Iris pigment epithelial cell (primary cell): ENCODE data around the gene RNFT1.
"Not testable (repeated sequence)": the region's sequence is repeated elsewhere in the genome, so short reads cannot be mapped to it uniquely, and the experiment has no call there.

Source experiments
- DNase-seq: peaks from one replicate; pipeline ENCODE4 v3.0.0-alpha.2; 2011; ENCODE audit warnings: low read depth

RNFT1 gene

DNA sequence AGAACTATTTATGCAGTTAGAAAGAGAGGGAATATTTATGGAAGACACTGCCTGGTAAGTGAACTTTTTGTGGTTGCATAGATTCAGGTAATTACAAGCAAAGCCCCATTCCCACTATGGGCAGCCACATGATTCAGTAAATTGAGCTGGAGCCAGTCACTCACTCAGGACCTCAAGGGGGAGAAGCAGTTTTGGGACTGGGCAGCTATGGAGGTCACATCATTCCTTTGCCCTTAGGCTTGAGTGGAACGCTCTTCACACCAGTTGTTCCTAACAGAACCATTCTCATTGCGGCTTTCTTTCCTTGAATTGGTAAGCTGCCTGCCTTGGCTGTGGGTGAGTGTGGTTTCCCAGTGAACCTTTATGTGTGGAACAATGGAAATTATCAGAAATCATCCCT lies 34.4 kb downstream of the RNFT1 start:
- not testable (repeated sequence) for DNase-seq

DNA sequence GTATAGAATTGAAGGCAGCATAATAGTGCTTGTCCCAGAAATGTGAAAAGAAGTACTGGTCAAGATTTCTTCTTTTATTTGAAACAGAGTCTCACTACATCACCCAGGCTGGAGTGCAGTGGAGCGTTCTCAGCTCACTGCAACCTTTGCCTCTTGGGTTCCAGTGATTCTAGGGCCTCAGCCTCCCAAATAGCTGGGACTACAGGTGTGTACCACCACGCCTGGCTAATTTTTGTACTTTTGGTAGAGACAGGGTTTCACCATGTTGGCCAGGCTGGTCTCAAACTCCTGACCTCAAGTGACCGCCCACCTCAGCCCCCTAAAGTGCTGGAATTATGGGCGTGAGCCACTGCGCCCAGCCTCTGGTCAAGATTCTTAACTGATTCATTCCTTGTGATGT lies 43.9 kb downstream of the RNFT1 start:
- DNase-seq: not testable (repeated sequence)

DNA sequence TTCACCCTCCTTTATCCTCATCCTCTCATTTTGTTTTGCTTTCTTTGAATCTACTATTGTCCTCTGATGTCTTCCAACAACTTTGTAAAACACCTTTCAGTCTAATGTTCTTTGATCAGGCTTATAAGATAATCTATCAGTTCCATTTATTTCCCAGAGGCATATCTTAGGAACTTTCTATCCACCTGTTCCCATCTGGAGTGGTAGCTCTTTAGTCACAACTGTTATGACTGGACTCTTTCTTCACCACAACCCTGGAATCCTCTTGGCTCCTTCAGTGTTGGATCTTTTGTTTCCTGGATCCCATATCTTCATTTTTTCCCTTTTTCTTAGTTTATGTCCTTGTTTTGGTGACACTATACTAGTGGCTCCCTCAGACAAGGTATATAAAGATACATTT lies 48.1 kb downstream of the RNFT1 start:
- DNase-seq: no peak

DNA sequence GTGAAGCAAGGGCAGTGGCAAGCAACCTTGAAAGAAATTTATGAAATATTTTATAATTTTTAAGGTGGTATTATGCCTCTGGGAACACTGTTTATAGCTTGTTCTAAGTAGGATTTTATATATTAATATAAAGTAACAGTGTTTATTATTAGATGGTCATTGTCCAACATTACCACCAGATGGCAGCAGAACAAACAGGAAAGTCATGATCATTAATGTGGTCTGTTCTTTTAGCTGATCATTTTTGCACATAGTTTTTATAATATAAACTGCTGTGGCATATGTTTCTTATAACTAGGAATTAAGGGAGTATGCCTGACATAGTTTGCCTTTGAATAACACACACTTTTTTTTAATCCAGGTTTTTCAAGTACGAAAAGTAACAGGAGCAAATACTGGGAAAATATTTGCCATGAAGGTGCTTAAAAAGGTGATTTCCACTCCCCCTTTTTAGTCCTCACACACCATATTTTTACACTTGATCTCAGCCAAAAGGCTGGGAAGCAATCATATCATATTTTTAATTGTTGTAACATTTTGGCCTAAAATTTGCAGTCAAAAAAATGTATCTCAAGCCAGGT lies 50.2 kb downstream of the RNFT1 start:
- peak; percentile 30 for DNase-seq

DNA sequence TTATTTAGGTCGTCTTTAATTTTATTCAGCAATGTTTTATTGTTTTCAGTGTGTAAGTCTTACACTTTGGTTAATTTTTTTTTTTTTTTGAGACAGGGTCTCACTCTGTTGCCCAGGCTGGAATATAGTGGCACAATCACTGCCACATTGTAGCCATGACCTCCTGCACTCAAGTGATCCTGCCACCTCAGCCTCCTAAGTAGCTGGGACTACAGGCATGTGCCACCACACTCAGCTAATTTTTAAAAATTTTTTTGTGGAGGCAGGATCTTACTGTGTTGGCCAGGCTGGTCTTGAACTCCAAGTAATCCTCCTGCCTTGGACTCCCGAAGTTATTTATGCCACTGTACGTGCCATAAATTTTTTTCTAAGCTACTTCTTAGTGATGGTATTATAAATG lies 57.1 kb downstream of the RNFT1 start:
- DNase-seq: no peak

DNA sequence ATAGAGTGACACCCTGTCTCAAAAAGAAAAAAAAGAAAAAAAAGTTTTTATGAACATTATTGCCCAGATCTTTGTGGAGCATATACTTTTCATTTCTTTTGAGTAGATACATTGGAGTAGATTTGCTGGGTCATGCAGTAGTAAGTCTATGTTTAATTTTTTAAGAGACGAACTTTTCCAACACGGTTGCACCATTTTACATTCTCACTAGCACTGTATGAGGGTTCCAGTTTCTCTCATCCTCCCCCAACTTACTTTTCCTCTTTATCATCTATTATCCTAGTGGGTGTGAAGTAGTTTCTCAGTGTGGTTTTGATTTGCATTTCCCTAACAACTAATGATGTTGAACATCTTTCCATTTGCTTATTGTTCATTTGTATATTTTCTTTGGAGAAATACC lies 61.1 kb downstream of the RNFT1 start:
- DNase-seq: no peak
